Activated CD8-positive, alpha-beta memory T cell treated with anti-CD3 and anti-CD28 coated beads, Interleukin-2, amount 50 U/mL, for 24 hours (primary cell): ENCODE results near the gene ACOT12.
"Not testable (repeated sequence)": the region's sequence is repeated elsewhere in the genome, so short reads cannot be mapped to it uniquely, and the experiment has no call there.

ENCODE experiments used
- DNase-seq: peaks from one replicate; pipeline ENCODE4 v3.0.0-alpha.2; 2020; ENCODE audit errors: extremely low read depth

ACOT12 gene

GRCh38 chr5:81338213-81338612 is 55.7 kb downstream of the ACOT12 start:
- not testable (repeated sequence) for DNase-seq

- no peak for DNase-seq
These were observed 56.1 kb downstream of the ACOT12 start for GRCh38 chr5:81337803-81338202.

GRCh38 chr5:81336556-81336955 is 57.4 kb downstream of the ACOT12 start:
- no peak for DNase-seq

GRCh38 chr5:81335946-81336345 is 58.0 kb downstream of the ACOT12 start:
- no peak for DNase-seq

- no peak for DNase-seq
These were observed 59.5 kb downstream of the ACOT12 start for GRCh38 chr5:81334304-81335061.

GRCh38 chr5:81326554-81326953 is 67.4 kb downstream of the ACOT12 start:
- no peak for DNase-seq

GRCh38 chr5:81317536-81317935 is 76.4 kb downstream of the ACOT12 start:
- no peak for DNase-seq

GRCh38 chr5:81316571-81316970 is 77.4 kb downstream of the ACOT12 start:
- no peak for DNase-seq

- no peak for DNase-seq
These were observed 78.1 kb downstream of the ACOT12 start for GRCh38 chr5:81315830-81316229.

GRCh38 chr5:81315336-81315735 is 78.6 kb downstream of the ACOT12 start:
- no peak for DNase-seq

- DNase-seq = no peak
These were observed 79.4 kb downstream of the ACOT12 start for GRCh38 chr5:81314581-81314980.

GRCh38 chr5:81313686-81314085 is 80.2 kb downstream of the ACOT12 start:
- no peak for DNase-seq

- no peak for DNase-seq
These were observed 80.7 kb downstream of the ACOT12 start for GRCh38 chr5:81313278-81313677.

GRCh38 chr5:81310402-81311063 is 83.4 kb downstream of the ACOT12 start:
- no peak for DNase-seq

GRCh38 chr5:81308836-81309235 is 85.1 kb downstream of the ACOT12 start:
- no peak for DNase-seq

GRCh38 chr5:81305785-81306184 is 88.1 kb downstream of the ACOT12 start:
- DNase-seq = no peak

- no peak for DNase-seq
These were observed 90.4 kb downstream of the ACOT12 start for GRCh38 chr5:81303563-81303962.

GRCh38 chr5:81302596-81302995 is 91.3 kb downstream of the ACOT12 start:
- no peak for DNase-seq

GRCh38 chr5:81301271-81302015 is 92.5 kb downstream of the ACOT12 start, which contains the start of gene ZCCHC9:
TSS of gene ZCCHC9 (plus strand) at chr5:81301587. CDS start at chr5:81304758, 3,171 bp downstream.
- DNase-seq = peak; percentile 86

GRCh38 chr5:81300921-81301270 is 93.0 kb downstream of the ACOT12 start:
- DNase-seq = no peak

- no peak for DNase-seq
These were observed 96.4 kb downstream of the ACOT12 start for GRCh38 chr5:81297531-81297930.

GRCh38 chr5:81294021-81294420 is 99.9 kb downstream of the ACOT12 start:
- not testable (repeated sequence) for DNase-seq

GRCh38 chr5:81292130-81292529 is 101.8 kb downstream of the ACOT12 start:
- DNase-seq = no peak
